RWPE1 (cell line): ENCODE results near the gene TMPRSS13.

Source experiments
- CTCF ChIA-PET: fragments of 350-600 bp; sonication (Branson Sonifier 250); formaldehyde crosslinking; extraction: SDS; loops from one replicate; lab custom pipeline; 2021; lab: Yijun Ruan, JAX
- POLR2A ChIA-PET: fragments of 400-600 bp; formaldehyde crosslinking; extraction: SDS; loops from one replicate; lab custom pipeline; 2020; ENCODE audit warnings: antibody characterized with exemption; ENCODE audit not compliant: low non-redundant PET; lab: Yijun Ruan, JAX
- DNase-seq: peaks from one replicate; pipeline ENCODE4 v3.0.0; 2012; ENCODE audit warnings: low spot score
- H3K27ac ChIP-seq: fragments of 450-650 bp; 2 replicates; pipeline ENCODE4 v1.5.1; 2017
- CTCF ChIP-seq: fragments of 450-650 bp; conservative IDR thresholded peaks from 2 replicates; pipeline ENCODE4 v1.5.1; 2017; ENCODE audit warnings: low read depth, mild to moderate bottlenecking

Gene TMPRSS13

DNA sequence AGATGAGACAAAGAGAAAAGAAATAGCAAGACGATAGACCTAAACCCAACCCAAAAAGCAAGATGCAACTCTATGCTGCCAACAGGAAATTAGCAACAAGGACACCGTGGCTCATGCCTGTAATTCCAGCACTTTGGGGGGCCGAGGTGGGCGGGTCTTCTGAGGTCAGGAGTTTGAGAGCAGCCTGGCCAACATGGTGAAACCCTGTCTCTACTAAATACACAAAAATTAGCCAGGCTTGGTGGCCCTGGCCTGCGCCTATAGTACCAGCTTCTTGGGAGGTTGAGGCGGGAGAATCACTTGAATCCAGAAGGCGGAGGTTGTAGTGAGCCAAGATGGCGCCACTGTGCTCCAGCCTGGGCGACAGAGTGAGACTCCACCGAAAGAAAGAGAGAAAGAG, 32.7 kb upstream of the TMPRSS13 start:
- POLR2A ChIA-PET, result no interaction called here

DNA sequence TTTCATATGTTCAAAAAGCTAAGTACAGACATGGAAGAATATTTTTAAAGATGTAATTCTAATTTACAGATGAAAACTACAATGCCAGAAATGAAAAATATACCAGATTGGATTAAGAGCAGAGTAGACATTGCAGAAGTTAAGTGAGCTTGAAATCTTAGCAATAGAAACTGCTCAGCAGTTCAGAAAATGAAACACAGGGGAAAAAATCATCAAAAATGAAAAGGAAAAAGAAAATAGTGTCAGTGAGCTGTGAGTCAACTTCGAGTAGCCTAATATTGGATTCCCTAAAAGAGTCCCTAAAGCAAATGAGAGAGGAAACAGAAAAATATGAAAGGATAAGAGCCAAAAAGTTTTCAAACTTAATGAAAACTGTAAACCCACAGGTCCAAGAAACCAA, 31.2 kb upstream of the TMPRSS13 start:
- no peak for TF ChIP-seq CTCF
- POLR2A ChIA-PET, result no interaction called here
- CTCF ChIA-PET, result interaction anchor here (0.6 kb wide), 1 partner anchor 211 kb away, joined by 3 read pairs; no protein-coding TSS in a partner anchor
- no peak for DNase-seq
- H3K27ac ChIP-seq, result no peak overlapping the region

More for the DNA sequence above, 32.7 kb upstream of the TMPRSS13 start:
- CTCF ChIA-PET, result interaction anchor here (0.6 kb wide), 1 partner anchor 24 kb away, joined by 3 read pairs; no protein-coding TSS in a partner anchor
- no peak for TF ChIP-seq CTCF
- no peak for DNase-seq
- no peak overlapping the region for H3K27ac ChIP-seq

DNA sequence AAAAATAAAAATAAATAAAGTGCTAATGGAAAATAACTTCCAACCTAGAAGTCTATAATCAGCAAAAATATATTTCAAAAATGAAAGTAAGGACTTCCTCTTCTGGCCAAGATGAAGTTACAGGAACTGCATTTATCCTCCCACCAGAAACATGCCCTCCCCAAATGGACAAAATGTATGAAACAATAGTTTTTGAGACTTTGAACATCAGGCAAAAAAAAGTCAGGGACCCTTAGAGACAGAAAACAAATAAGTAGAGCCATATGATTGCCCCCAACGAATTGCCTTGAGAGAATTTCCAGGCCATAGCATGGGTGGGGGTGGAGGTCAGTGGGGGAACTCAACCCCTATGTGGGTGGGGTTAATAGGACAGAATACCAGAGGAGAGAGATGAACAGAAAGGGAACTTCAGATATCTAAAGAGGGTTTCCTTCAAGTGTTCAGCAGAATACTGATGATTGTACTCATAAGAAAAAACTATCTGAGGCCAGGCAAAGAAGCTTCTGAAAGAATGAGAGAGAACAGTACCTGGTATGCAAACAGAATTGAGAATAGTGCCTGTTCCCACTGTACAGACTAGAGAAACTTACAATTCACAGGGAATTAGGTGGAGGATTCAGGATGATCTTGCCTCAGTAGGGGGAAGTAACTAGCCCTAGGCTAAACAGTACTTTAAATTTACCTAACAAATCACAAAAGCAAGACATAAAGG, 30.4 kb upstream of the TMPRSS13 start:
- no peak overlapping the region for H3K27ac ChIP-seq
- POLR2A ChIA-PET, result no interaction called here
- CTCF ChIA-PET, result interaction anchor here (0.6 kb wide), 1 partner anchor 212 kb away, joined by 3 read pairs; no protein-coding TSS in a partner anchor
- DNase-seq, result no peak
- no peak for TF ChIP-seq CTCF

- no peak overlapping the region for H3K27ac ChIP-seq
- TF ChIP-seq CTCF, result no peak
- DNase-seq, result no peak
- ChIA-PET POLR2A (no interaction called here), CTCF (no interaction called here)
Measured at GRCh38 chr11:117958949-117959348, 29.7 kb upstream of the TMPRSS13 start.

DNA sequence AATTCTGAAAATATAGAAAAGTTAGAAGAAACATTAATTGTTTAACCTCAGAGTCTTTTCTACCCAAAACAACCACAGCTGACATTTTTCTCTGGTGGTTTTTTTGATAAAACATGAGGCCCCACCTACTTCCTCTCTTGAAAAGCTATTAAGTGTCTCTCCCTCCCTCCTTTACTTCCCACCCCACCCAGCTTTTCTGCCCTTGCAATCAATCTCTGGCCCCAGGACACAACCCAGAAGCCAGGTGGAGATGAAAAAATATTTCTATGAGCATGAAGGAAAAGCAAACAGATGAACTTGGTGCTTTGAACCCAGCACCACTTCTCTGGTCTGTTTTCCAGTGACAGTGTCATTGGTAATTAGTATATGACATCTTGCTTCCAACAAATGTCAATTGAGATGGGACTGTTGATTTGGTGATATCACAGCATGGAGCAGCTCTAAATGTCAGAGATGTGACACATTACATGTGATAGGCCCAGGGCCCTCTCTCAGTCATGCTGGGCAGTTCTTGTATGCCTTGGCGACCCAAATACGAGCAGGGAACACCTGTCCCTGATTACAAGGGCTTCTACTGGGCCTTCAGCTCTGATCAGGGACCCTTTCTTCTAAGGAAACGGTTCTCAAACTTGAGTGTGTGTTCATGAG, 23.9 kb upstream of the TMPRSS13 start:
- TF ChIP-seq CTCF, result no peak
- DNase-seq, result no peak
- CTCF ChIA-PET, result interaction anchor here (1.5 kb wide), 1 partner anchor 110 kb away, joined by 3 read pairs; no protein-coding TSS in a partner anchor
- no peak overlapping the region for H3K27ac ChIP-seq
- POLR2A ChIA-PET, result no interaction called here

GRCh38 chr11:117950993-117951961, 22.1 kb upstream of the TMPRSS13 start:
- POLR2A ChIA-PET, result no interaction called here
- no peak for TF ChIP-seq CTCF
- H3K27ac ChIP-seq, result no peak overlapping the region
- no peak for DNase-seq
- CTCF ChIA-PET, result interaction anchor here (0.6 to 1.9 kb wide), 2 partner anchors 102 to 106 kb away, joined by 3 to 11 read pairs; no protein-coding TSS in a partner anchor
